ENCODE data around the gene OR51B5.
"Not testable (repeated sequence)": the region's sequence is repeated elsewhere in the genome, so short reads cannot be mapped to it uniquely, and the experiment has no call there.

GRCh38 chr11:5294342-5294995, 48.9 kb downstream of the OR51B5 start:
- not testable (repeated sequence) for TF ChIP-seq POLR2AphosphoS5 (IDR thresholded peaks at IDR 0.05); EP300 (IDR thresholded peaks at IDR 0.05); CTCF (IDR thresholded peaks at IDR 0.05); POLR2A (IDR thresholded peaks at IDR 0.05; ENCODE audit: low read depth)
